ENCODE data around the gene CTU1.

CTU1 gene

DNA sequence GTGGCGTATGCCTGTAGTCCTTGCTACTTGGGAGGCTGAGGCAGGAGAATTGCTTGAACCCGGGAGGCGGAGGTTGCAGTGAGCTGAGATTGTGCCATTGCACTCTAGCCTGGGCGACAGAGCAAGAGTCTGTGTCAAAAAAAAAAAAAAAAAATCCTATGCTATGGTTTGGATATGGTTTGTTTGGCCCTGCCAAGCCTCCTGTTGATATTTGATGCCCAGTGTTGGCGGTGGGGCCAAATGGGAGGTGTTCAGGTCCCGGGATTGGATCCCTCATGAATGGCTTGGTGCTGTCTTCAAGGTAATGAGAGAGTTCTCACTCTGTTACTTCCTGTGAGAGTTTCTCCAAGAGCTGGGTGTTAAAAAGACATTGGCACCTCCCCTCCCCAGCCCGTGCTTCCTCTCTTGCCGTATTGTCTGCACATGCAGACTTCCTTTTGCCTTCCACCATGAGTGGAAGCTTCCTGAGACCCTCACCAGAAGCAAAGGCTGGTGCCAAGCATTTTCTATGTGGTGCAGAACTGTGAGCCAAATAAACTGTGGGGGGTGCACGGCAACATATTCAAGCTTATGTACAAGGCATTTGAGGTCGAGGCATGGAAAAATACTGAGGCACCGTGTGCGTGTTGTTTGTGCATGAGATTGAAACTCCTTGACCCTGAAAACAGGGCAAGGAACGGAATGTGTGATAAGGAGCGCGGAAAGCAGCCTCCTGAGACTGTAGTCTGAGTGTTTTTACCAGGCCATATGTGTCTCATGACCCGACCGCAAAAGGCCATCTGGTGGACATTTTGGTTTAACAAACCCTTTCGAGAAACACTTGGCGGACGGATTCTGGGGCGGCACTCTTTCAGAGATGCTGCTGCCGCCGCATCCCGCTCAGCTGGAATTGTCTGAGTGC is 23.8 kb upstream of the CTU1 start:
- DNase-seq: peak in 1 of 2 donors; percentile 32

DNA sequence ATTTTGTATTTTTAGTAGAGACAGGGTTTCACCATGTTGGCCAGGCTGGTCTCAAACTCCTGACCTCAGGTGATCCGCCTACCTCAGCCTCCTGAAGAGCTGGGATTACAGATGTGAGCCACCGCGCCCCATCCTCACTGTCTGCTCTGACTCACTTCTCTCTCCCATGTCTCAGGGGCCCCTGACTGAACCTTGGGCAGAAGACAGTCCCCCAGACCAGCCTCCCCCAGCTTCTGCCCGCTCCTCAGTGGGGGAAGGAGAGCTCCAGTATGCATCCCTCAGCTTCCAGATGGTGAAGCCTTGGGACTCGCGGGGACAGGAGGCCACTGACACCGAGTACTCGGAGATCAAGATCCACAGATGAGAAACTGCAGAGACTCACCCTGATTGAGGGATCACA is 21.5 kb upstream of the CTU1 start:
- DNase-seq: no peak

DNA sequence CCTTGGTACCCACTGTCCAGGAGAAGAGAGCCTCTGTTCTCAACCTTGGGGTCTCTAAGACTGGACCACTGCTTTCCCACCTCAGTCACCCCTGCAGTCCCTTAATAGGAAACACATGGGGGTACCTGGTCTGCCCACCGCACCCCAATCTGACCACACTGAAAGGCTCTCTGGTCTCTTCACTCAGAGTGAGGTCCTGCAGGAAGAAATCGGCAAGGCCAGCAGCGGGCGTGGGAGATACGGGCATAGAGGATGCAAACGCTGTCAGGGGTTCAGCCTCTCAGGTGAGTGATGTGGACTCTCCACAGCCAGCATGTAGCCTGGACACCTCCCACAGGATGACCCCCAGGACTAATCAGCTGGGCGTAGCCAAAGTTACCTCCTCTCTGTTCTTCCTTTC is 20.0 kb upstream of the CTU1 start:
- no peak for DNase-seq

DNA sequence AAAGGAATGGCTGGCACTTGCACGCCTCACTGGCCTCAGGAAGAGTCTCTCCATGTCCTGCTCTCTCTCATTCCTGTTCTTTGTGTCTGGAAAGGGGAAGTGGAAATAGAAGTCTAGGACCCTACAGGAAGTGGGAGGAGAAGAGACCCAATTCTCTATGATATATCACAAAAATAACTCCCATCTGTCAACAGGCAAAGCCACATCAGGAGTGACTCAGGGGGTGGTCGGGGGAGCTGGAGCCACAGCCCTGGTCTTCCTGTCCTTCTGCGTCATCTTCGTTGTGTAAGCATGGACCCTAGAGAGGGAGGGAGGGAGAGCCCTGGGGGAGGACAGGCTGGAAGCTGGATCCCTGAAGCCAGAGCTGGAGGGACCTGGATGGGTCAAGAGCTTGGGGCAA is 19.5 kb upstream of the CTU1 start:
- no peak for DNase-seq

DNA sequence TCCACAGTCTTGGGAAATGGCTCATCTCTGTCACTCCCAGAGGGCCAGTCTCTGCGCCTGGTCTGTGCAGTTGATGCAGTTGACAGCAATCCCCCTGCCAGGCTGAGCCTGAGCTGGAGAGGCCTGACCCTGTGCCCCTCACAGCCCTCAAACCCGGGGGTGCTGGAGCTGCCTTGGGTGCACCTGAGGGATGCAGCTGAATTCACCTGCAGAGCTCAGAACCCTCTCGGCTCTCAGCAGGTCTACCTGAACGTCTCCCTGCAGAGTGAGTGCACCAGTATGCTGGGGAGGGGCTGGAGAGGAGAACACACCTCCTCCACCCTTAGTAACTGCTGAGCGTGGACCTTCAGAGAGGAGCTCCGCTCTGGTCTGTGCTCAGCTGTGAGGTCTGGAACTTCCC is 18.8 kb upstream of the CTU1 start:
- no peak for DNase-seq

DNA sequence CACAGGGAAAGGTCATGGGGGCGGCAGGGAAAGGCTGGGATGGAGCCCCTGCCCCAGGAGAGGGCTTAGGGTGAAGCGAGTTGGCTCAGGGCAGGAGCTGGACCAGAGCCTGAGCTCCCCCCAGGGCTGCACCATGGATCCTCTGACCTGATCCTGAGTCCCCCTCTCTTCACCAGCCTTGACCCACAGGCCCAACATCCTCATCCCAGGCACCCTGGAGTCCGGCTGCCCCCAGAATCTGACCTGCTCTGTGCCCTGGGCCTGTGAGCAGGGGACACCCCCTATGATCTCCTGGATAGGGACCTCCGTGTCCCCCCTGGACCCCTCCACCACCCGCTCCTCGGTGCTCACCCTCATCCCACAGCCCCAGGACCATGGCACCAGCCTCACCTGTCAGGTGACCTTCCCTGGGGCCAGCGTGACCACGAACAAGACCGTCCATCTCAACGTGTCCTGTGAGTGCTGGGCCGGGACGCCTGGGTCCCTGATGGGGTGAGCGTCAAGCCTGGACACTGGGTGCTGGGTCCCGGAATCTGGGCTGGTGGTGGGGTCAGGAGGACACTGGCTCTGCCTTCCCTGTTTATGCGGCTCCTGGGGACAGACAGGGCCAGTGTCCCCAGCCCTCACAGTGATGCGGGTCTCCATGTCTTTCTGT is 17.3 kb upstream of the CTU1 start:
- DNase-seq: no peak

DNA sequence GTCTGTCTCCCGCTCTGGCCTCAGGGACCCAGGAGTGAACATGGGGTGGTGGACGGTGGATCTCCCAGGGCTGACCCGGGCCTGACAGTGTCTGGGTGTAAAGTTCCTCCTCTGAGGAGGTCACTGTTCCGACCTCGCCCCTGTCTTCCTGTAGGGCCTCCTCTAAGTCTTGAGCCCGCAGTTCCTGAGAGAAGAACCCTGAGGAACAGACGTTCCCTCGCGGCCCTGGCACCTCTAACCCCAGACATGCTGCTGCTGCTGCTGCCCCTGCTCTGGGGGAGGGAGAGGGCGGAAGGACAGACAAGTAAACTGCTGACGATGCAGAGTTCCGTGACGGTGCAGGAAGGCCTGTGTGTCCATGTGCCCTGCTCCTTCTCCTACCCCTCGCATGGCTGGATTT is 16.5 kb upstream of the CTU1 start, which contains the start of gene SIGLEC9:
Gene SIGLEC9, plus strand, starts transcription at position 178 of the 400 bp plus-strand sequence. Its CDS starts 69 bp downstream, at position 247.
- no peak for DNase-seq

DNA sequence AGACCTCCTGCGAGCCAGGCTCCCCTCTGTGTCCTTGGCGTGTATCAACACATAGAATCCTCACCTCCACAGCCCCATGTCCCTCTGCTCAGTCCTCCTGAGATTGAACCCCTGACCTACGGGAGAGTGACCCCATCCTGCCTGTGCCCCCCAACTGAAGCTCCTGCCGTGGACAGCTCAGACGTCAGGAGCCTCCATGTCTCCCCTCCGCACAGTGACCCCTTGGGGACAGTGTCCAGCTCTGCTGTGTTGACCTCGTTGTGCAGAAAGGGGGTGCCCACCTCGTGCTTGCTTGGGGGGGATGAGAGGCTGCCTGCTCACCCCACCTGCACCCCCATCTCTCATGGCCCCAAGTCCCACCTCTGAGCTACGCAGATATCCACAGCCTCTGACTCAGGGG is 16.0 kb upstream of the CTU1 start:
- DNase-seq: no peak

DNA sequence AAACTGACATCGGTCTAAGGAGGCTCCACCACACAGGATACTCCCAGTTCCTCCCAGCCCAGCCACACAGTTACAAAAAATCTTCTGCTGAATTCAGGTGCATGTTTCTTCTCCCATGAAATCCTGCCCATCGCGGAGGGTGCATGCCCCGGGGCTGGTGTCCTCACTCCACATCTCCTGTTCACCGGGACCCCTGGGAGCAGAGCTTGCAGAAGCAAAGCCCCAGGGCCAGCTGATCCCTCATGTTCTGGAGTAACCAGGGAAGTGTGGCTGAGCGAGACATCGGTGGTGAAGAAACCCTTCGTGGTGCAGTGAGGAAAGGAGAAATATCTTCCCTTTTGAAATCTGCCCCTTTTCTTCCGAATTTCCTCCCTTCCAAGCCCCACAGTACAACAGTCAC is 15.6 kb upstream of the CTU1 start:
- no peak for DNase-seq

DNA sequence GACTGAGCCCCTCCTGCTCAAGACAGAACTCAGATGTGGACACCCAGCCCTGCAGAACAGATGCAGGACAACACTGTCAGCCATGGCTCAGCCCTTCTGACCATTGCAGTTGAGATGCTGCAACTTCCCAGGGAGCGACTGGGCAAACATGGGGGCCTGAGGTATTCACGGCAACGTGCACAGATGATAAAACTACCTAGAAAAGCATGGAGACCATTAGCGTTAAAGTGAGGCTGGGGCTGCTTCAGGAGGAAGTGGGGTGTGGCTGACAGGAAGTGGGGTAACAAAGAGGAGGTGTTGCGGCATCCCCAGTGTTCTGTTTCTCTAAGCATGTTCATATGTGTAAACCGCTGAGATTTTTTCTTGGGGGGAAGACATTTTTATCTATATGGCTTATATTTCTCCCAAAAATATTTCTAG is 15.2 kb upstream of the CTU1 start:
- peak in 1 of 2 donors; percentile 32 for DNase-seq

DNA sequence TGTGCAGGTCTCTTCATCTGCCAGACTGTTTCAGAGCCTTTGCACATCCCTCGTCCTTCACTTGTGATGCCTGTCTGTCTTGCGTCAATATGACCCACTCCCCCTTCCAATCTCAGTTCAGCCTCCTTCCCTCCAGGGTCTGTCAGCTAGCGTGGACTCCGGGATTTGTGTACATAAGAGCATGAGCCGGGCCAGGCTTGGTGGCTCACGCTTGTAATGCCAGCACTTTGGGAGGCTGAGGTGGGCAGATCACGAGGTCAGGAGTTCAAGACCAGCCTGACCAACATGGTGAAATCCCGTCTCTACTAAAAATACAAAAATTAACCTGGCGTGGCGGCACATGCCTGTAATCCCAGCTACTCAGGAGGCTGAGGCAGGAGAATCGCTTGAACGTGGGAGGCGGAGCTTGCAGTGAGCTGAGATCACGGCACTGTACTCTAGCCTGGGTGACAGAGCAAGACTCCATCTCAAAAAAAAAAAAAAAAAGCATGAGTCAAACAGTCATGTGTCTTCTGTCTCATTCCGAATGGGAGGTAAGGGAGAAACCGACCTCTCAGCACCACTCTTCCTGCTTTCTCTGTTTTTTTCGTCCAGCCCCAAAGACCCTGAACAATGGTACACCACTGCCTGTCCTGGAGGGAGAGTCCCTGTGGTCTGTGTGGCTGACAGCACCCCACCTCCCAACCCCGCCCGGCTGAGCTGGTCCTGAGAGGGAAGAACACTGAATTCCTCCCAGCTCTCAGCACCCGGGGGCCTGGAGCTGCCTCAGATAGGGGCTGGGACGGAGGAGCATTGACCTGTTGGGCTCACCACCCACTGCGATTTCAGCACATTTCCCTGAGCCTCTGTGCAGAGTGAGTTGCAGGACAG is 14.1 kb upstream of the CTU1 start:
- DNase-seq: no peak

DNA sequence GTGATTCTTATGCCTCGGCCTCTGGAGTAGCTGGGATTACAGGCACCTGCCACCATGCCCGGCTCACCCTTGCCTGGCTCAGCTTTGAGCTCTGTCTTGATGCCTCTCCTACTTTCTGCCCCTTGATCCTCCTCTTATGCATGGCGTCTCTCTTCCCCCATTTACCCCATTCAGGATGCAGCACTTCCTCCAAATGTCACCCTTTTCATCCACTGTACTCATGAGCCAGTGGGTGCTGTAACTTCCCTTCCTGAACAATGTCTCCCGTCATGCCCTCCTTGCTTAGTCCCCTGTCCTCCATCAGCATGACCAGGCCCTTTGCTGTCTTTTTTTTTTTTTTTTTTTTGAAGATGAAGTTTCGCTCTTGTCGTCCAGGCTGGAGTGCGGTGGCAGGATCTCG is 13.0 kb upstream of the CTU1 start:
- no peak for DNase-seq

DNA sequence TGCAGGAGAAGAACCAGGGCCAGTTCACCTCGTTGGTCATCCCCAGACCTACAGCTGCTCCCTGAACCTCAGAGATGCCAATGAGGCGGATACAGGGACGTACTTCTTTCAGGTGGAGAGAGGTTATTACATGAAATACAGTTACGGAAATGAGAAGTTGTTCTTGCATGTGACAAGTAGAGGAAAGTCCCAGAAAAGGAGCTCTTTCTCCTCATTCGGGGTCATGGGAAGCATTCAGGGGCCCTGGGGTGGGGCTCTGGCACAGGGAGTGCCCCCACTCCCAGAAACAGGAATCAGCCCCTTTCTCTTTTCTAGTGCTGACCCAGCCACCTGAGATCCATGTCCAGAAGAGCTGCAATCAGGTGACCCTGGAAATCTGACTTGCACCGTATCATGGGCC is 12.0 kb upstream of the CTU1 start:
- DNase-seq: no peak

DNA sequence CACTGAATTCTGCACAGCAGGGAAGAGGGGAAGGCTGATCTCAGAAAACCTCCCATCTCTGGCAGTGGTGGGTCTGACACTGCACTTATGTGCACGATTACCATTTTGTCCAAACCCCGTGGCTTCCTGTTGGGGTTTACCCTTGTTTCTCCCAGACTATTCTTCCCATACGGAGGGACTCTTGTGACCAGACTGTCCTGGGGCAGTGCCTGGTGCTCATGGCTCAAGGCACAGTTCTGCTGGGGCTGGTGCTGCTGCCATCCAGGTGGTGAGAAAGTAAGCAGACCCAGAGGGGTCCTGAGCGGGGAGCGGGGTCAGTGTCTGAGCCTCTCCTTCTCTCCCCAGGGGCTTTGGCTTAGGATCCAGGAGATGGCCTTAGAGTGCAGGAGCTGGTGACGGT is 11.4 kb upstream of the CTU1 start:
- no peak for DNase-seq

DNA sequence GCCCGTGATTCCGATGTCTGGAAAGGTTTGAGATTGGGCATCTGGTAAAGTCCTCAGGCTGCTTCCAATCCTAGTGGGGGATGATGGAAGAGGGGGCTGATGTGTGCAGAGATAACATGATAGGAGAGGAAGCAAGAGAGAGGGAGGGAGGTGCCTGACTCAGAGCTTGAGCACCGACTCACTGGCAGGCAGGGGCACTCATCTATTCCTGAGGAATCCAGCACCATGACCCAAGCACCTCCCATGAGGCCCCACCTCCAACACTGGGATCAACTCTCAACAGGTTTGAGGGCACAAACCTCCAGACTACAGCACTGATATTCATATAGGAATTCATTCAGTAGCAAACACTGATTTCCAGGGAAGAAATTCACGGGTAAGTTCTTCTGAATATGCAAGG is 10.9 kb upstream of the CTU1 start:
- no peak for DNase-seq

DNA sequence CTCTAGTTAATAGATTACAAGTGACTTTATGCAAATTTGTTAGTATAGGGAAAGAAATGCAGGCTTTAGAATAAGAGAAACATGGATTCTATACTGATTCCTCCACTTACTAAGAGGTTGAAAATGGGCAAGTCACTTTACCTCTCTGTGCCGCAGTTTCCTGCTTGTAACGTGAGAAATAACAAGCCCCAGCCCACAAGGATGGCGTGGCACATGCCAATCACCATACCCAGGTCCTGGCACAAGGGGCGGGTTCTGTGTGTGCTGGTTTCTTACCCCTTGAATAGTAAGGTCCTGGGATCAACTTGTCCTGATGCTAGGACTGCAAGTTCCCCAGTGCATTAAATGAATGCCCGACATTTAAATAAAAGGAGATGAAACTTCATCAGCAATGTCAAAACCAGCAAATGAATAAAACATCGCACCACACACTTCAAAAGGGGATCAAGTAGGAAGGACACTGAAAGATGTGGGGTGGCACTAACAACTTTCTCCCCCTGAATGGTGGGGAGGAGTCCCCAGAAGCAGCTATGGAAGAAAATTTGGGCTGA is 8.6 kb upstream of the CTU1 start:
- no peak for DNase-seq

DNA sequence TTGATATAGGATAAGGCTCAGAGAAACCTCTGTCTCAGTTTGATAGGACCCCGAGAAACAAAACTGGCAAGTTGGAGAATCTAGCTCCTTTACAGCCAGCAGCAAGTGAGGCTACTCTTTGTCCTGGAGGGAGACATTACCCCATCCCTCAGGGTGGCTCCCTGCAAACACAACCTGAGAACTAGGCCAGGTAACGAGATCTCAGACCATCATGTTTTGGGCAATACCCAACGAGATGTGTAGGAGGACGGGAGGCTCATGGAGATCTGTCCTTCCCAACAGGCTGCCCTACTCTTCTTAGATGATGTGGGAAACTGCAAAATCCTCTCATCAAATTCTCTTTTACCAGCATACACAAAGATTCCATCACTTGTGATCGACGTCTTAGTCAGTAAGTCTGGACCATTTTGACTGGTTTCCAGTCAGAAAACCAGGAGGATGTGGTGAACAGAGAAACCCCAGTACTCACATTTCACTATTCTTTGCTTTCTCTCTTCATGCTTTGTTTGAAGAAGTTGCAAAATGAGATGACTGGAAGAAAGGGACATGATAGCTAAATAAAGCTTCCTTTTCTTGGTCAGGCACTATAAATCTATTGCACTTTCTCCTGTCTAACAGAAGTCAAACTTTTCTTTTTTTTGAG is 6.0 kb upstream of the CTU1 start:
- DNase-seq: no peak

DNA sequence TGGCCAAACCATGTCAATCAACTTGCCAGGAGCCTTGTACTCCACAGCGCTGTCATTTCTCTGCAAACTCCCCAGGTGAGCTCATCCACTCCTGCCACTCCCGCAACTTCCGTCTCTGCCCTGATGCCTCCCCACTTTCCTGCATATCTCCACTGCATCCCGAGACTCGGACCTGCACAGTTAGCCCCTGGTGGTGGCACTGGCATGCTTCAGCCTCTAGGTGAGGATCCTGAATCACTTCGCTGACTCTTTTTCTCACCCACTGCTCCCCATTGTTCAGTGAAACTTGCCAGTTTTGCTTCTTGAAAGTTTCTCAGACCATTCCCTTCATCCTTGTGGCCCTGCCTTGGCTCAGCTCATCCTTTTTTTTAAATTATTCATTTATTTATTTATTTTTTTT is 3.4 kb upstream of the CTU1 start:
- DNase-seq: no peak

DNA sequence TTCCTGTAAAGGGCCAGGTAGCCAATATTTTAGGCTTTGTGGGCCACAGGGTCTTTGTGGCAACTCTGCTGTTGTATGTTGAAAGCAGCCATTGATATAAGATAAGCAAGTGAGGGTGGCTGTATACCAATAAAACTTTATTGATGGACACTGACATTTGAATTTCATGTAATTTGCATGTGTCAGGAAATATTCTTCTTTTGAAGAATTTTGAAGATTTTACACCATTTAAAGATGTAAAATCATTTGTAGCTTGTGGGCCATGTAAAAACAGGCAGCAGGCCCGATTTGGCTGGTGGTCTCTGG is 2.4 kb upstream of the CTU1 start:
- no peak for DNase-seq

DNA sequence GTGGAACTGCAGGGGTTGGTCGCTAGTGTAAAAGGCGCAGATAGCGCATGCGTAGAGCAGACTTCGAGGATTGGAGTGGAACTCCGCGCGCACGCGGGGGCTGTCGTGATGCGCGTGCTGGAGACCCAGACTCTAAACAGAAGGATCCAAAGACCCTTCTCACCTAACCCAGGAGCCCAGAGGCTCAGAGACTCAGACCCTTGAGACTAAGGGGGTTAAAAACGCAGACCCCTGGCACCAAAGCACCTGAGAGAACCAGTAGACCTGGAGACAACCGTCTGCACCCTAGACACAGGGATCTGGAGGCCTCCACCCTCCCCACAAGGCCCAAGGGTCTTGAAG is 567 bp upstream of the CTU1 start:
- no peak for DNase-seq

DNA sequence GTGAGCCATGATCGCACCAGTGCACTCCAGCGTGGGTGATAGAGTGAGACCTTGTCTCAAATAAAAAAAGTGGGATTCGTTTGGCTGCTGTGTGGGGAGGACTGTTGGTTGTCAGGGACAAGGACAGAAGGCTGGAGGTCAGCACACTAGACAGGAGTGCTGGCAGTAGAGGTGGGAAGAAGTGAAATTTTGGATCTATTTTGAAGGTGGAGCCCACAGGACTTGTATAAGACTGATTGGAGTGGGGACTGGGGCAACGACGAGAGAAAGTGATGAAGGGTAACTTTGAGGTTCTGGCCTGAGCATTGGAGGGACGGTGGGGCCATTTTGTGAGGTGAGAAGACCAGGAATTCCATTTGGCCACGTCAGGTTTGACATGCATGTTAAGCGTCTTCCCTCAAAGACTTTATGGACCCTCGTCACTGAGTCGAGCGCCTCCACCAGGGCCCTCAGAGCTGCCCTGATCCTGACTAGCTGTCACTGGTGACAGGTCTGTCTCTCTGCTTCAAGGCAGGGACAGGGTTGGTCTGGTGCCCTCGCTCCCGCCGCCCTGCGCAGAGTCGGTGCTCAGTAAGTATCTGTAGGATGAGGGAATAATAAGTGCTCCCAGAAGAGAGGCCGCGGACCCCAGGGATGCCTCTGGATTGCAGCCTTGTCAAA is 673 bp downstream of the CTU1 start:
- DNase-seq: no peak

DNA sequence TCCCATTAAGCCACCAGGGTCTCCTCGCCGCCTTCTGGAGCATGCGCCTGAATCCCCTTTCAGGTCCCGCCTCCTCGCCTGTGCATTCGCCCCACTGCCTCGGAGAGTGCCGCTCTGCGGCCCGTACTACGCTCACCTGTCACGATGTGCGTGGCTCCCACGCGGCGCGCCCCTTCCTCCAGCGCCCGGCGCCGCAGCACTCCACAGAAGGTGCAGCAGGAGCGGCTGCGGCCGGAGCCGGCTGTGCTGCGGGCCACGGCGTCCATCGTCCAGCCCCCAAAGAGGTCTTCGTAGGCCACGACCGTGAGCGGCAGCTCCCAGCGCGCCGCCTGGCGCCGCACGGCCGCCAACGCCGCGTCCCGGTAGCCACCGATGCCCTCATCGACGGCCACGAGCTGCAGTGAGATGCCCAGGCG is 4.3 kb downstream of the CTU1 start:
- no peak for DNase-seq
